ENCODE measurements around the gene NDUFV2. TPM values are rescaled to one million over a fixed set of nuclear protein-coding genes. Genes with fewer than 3 reads are reported as not detected.

The NDUFV2 gene
- total RNA-seq, 1 donor from 2014 or later: 228 TPM

GRCh38 chr18:9096007-9096371 is 6.5 kb upstream of the NDUFV2 start:
- H3K4me1 ChIP-seq: peaks cover 13% of the 10 kb centered on the region
- no peaks in the 10 kb centered on the region for H3K9me3 Mint-ChIP-seq
- no peak overlapping the region for H3K9ac ChIP-seq
- no peaks in the 10 kb centered on the region for H3K9me3 ChIP-seq (ENCODE audit: low read depth)
- peaks cover 16% of the 10 kb centered on the region for H3K4me1 Mint-ChIP-seq
- H3K27me3 Mint-ChIP-seq (ENCODE audit: insufficient read depth, low read depth): peaks cover 4% of the 10 kb centered on the region
- no peaks in the 10 kb centered on the region for H3F3A ChIP-seq (ENCODE audit: low read depth)
- H3K36me3 Mint-ChIP-seq: no peaks in the 10 kb centered on the region
- DNase-seq (ENCODE audit: low spot score): no peak
- no peak overlapping the region for H3K4me2 ChIP-seq
- TF ChIP-seq CTCF (IDR thresholded peaks at IDR 0.05) (no peak), EZH2phosphoT487 (IDR thresholded peaks at IDR 0.05) (no peak), EZH2 (IDR thresholded peaks at IDR 0.05) (no peak)
- H3K27ac Mint-ChIP-seq: no peak overlapping the region
- no peaks in the 10 kb centered on the region for H4K20me1 ChIP-seq (ENCODE audit: low read depth)
- no peak overlapping the region for H3K4me3 ChIP-seq
- H3K27ac ChIP-seq: no peak overlapping the region
- H3K79me2 ChIP-seq (ENCODE audit: low read depth): no peaks in the 10 kb centered on the region
- H3K36me3 ChIP-seq: no peaks in the 10 kb centered on the region
- no peaks in the 10 kb centered on the region for H3K27me3 ChIP-seq
- no peak overlapping the region for H3K4me3 Mint-ChIP-seq
- no peak overlapping the region for H2AFZ ChIP-seq (replicated peaks)

GRCh38 chr18:9096685-9097084 is 5.8 kb upstream of the NDUFV2 start:
- DNase-seq (ENCODE audit: low spot score): no peak
- Histone ChIP-seq H3K36me3 (no peaks in the 10 kb centered on the region), H4K20me1 (ENCODE audit: low read depth) (no peaks in the 10 kb centered on the region), H2AFZ (replicated peaks) (no peak overlapping the region), H3K27ac (no peak overlapping the region), H3K4me2 (no peak overlapping the region), H3K4me3 (no peak overlapping the region), H3K9ac (no peak overlapping the region), H3K27me3 (no peaks in the 10 kb centered on the region), H3K4me1 (peaks cover 13% of the 10 kb centered on the region), H3K9me3 (ENCODE audit: low read depth) (no peaks in the 10 kb centered on the region), H3K79me2 (ENCODE audit: low read depth) (no peaks in the 10 kb centered on the region), H3F3A (ENCODE audit: low read depth) (no peaks in the 10 kb centered on the region)
- Mint-ChIP-seq H3K4me1 (peaks cover 18% of the 10 kb centered on the region), H3K27me3 (ENCODE audit: insufficient read depth, low read depth) (peaks cover 4% of the 10 kb centered on the region), H3K4me3 (no peak overlapping the region), H3K9me3 (no peaks in the 10 kb centered on the region), H3K36me3 (no peaks in the 10 kb centered on the region), H3K27ac (no peak overlapping the region)
- TF ChIP-seq EZH2 (IDR thresholded peaks at IDR 0.05) (no peak), CTCF (IDR thresholded peaks at IDR 0.05) (no peak), EZH2phosphoT487 (IDR thresholded peaks at IDR 0.05) (no peak)

GRCh38 chr18:9097349-9097748 is 5.2 kb upstream of the NDUFV2 start:
- Histone ChIP-seq H3K9me3 (ENCODE audit: low read depth) (no peaks in the 10 kb centered on the region), H3K27me3 (no peaks in the 10 kb centered on the region), H3K4me3 (no peak overlapping the region), H3K79me2 (ENCODE audit: low read depth) (no peaks in the 10 kb centered on the region), H2AFZ (replicated peaks) (peak overlapping the region; percentile 51), H3K27ac (no peak overlapping the region), H3K4me1 (peaks cover 13% of the 10 kb centered on the region), H3K36me3 (no peaks in the 10 kb centered on the region), H3K9ac (no peak overlapping the region), H3F3A (ENCODE audit: low read depth) (no peaks in the 10 kb centered on the region), H4K20me1 (ENCODE audit: low read depth) (no peaks in the 10 kb centered on the region), H3K4me2 (no peak overlapping the region)
- H3K27ac Mint-ChIP-seq: no peak overlapping the region
- H3K27me3 Mint-ChIP-seq (ENCODE audit: insufficient read depth, low read depth): peaks cover 4% of the 10 kb centered on the region
- no peak overlapping the region for H3K4me3 Mint-ChIP-seq
- no peak for DNase-seq (ENCODE audit: low spot score)
- no peaks in the 10 kb centered on the region for H3K36me3 Mint-ChIP-seq
- peaks cover 22% of the 10 kb centered on the region for H3K4me1 Mint-ChIP-seq
- no peaks in the 10 kb centered on the region for H3K9me3 Mint-ChIP-seq
- TF ChIP-seq EZH2phosphoT487 (IDR thresholded peaks at IDR 0.05): no peak
- TF ChIP-seq CTCF (IDR thresholded peaks at IDR 0.05): no peak
- TF ChIP-seq EZH2 (IDR thresholded peaks at IDR 0.05): no peak

Measured in neural progenitor cell (in vitro differentiated cells).